ENCODE measurements around the gene EDC3. TPM values are rescaled to one million over a fixed set of nuclear protein-coding genes. Genes with fewer than 3 reads are reported as not detected.

The EDC3 gene
- total and polyA plus RNA-seq, 2 experiments from 2014 or later, result 13.8 to 26.5 TPM

DNA sequence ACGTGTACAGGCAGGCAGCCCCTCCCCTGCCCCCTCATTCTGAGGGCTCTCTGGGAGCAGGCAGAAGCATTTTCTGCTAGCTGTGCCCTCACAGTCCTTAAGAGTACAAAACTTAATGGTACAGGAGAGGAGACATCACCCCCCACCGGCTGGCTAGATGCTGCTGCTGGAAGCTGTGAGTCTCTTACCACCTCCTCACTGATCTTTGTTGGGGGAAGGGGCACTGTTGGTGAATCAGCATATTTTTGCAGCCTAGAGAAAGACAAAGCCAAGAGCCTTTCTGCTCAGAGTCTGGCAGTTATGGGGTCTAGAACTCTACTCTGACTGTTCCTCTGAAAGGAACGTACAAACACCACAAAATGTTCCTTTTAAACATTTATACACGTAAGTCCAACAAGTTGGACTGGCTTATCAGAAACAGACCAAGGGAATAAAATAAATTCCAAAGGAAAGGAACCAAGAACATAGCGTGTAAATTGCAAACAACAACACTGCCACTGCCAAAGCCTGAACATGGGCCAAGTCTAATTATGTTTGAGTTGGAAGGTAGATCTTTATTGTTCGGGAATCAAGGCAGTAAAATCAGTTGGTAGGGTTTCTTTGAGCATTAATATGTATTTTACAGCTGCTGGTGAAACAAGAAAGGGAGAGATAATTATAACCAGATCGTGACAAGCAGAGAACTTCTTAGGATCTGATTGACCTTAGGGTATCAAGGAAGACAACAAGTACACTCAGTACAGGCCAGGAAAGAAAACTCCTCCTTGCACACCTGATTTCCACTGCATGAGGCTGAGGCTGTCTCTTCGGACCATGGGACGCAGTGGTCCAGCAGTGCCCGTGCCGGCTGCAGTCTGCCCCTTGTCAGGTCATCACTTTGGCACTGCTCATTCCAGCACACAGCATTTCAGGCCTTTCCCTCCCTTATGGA, 52.8 kb downstream of the EDC3 start:
- Histone ChIP-seq H3K27ac (ENCODE audit: low read depth) (peak overlapping the region; percentile 6; the same call in 1 of the 2 replicates), H3K4me2 (peak overlapping the region; percentile 57), H3K79me2 (replicated peaks; ENCODE audit: insufficient read depth) (peaks cover 15% of the 10 kb centered on the region), H3K27me3 (ENCODE audit: insufficient read depth) (no peaks in the 10 kb centered on the region), H2AFZ (no peak overlapping the region), H3K9me2 (ENCODE audit: insufficient read depth) (no peaks in the 10 kb centered on the region), H3K4me3 (0 out of 2 replicates have a peak overlapping the region, but pooled peaks have one; percentile 21), H3F3A (replicated peaks; ENCODE audit: low read depth) (no peaks in the 10 kb centered on the region; the same call in 1 of the 2 replicates), H4K20me1 (replicated peaks; ENCODE audit: insufficient read depth) (peaks cover 22% of the 10 kb centered on the region; the same call in 1 of the 2 replicates), H3K4me1 (ENCODE audit: insufficient read depth) (peaks cover 16% of the 10 kb centered on the region), H3K36me3 (ENCODE audit: insufficient read depth) (no peaks in the 10 kb centered on the region)
- peak overlapping the region; percentile 96 for H3K27ac Mint-ChIP-seq
- peaks cover 28% of the 10 kb centered on the region for H3K4me1 Mint-ChIP-seq
- TF ChIP-seq ZNF114 (CRISPR knock-in tag; IDR thresholded peaks at IDR 0.05) (no peak), CTCF (conservative IDR thresholded peaks at IDR 0.05; ENCODE audit: low read depth in 2 of 2) (no peak), REST (IDR thresholded peaks at IDR 0.05; ENCODE audit: unreplicated experiment) (no peak), EZH2 (IDR thresholded peaks at IDR 0.05; ENCODE audit: low read depth, unreplicated experiment) (no peak), POLR2AphosphoS5 (IDR thresholded peaks at IDR 0.05; ENCODE audit: low read depth) (no peak), EZH2phosphoT487 (IDR thresholded peaks at IDR 0.05; ENCODE audit: unreplicated experiment) (no peak), ETS1 (IDR thresholded peaks at IDR 0.05) (no peak), NANOG (IDR thresholded peaks at IDR 0.05; ENCODE audit: borderline replicate concordance) (no peak), STAT1 (IDR thresholded peaks at IDR 0.05; ENCODE audit: unreplicated experiment) (no peak), ZNF331 (CRISPR knock-in tag; IDR thresholded peaks at IDR 0.05; ENCODE audit: low read depth) (no peak), ZNF462 (CRISPR knock-in tag; IDR thresholded peaks at IDR 0.05) (no peak), CREB1 (CRISPR knock-in tag; IDR thresholded peaks at IDR 0.05; ENCODE audit: low read depth) (no peak), JUNB (IDR thresholded peaks at IDR 0.05; ENCODE audit: unreplicated experiment) (no peak)
- H3K9me3 Mint-ChIP-seq, result no peaks in the 10 kb centered on the region
- H3K27me3 Mint-ChIP-seq (ENCODE audit: insufficient read depth, low read depth, poor library complexity), result no peaks in the 10 kb centered on the region
- DNase-seq (ENCODE audit: low spot score), result peak; percentile 62
- H3K4me3 Mint-ChIP-seq, result peak overlapping the region; percentile 46
- ATAC-seq, result peak; percentile 88
- peaks cover 7% of the 10 kb centered on the region; the same call in 2 of the 3 replicates for H3K36me3 Mint-ChIP-seq (ENCODE audit: low read depth)

Measured in GM23338 (cell line).